Kidney (tissue), 14 donors: ENCODE measurements around the gene TMEM53. TPM values are rescaled to one million over a fixed set of nuclear protein-coding genes. Genes with fewer than 3 reads are reported as not detected.
A peak's percentile ranks its signal among the peaks of the same experiment; 100 is the strongest.
"Not testable (repeated sequence)": the region's sequence is repeated elsewhere in the genome, so short reads cannot be mapped to it uniquely, and the experiment has no call there.

Source experiments
- DNase-seq, 5 donors: peaks; one replicate each; pipeline ENCODE4 v3.0.0-alpha.2; 2013 to 2020
- FAIRE-seq: peaks from 2 replicates; lab custom pipeline; 2012; peaks lifted over from hg19 to GRCh38; lab: Jason Lieb, UNC
- H3K27ac ChIP-seq, 2 donors: one replicate each; pipeline ENCODE4 v1.7.0; 2013; ENCODE audit warnings: low read depth in 2 of 2, low read length in 2 of 2, inconsistent platforms in 1 of 2
- H3K27me3 ChIP-seq: one replicate; pipeline ENCODE4 v1.7.1; 2013; ENCODE audit warnings: low read length, inconsistent platforms; ENCODE audit not compliant: control insufficient read depth, insufficient read depth
- H3K36me3 ChIP-seq, 3 donors: one replicate each; pipeline versions ENCODE4 v1.7.0 to v1.7.1; 2013; ENCODE audit warnings: low read length in 3 of 3, control low read depth in 1 of 3, inconsistent platforms in 1 of 3; ENCODE audit not compliant: insufficient read depth in 3 of 3, control insufficient read depth in 2 of 3
- H3K4me1 ChIP-seq, 3 donors: one replicate each; pipeline versions ENCODE4 v1.7.0 to v1.7.1; 2013; ENCODE audit warnings: low read length in 3 of 3, inconsistent platforms in 1 of 3, low read depth in 1 of 3; ENCODE audit not compliant: control insufficient read depth in 2 of 3, insufficient read depth in 2 of 3
- H3K4me3 ChIP-seq, 3 donors: one replicate each; pipeline versions ENCODE4 v1.7.0 to v1.8.1; 2013; ENCODE audit warnings: low read length in 3 of 3, control low read depth in 1 of 3, inconsistent platforms in 1 of 3
- H3K9ac ChIP-seq, 3 donors: one replicate each; pipeline versions ENCODE4 v1.7.0 to v1.7.1; 2013; ENCODE audit warnings: low read length in 3 of 3, control low read depth in 1 of 3, inconsistent platforms in 1 of 3
- H3K9me3 ChIP-seq, 3 donors: one replicate each; pipeline versions ENCODE4 v1.7.0 to v1.7.1; 2013; ENCODE audit warnings: low read length in 3 of 3, control low read depth in 1 of 3, inconsistent platforms in 1 of 3; ENCODE audit not compliant: control insufficient read depth in 2 of 3, insufficient read depth in 1 of 3
- CTCF ChIP-seq: IDR thresholded peaks from 3 replicates; pipeline ENCODE4 v1.5.1; 2012; ENCODE audit warnings: mild to moderate bottlenecking, moderate library complexity, borderline replicate concordance; ENCODE audit not compliant: insufficient read depth; ENCODE audit errors: extremely low read depth
- intact Hi-C: fragments of 100-400 bp; cut with DNase I; formaldehyde crosslinking; loops from one replicate; pipeline ENCODE4 v1.11.1; 2022
- polyA plus RNA-seq: library from polyadenylated mRNA; stranded (reverse); fragments of 350-450 nt; fragmentation: Illumina TruSeq; extraction: RNeasy Lipid Tissue Mini Kit (QIAGEN cat#74804); gene quantifications from one replicate; pipeline ENCODE4 v1.2.3, GENCODE V29; 2014; ENCODE audit warnings: low read depth, low replicate concordance; ENCODE audit not compliant: insufficient read depth
- total RNA-seq: library from RNA; stranded (reverse); fragmentation: NEBNext Ultra II Directional; extraction: Animal tissue kit (Norgen Biotek cat#: 25700); gene quantifications from one replicate; pipeline ENCODE4 v1.2.1, GENCODE V29; 2021
- donor health status: control.
- donor health status: control.
- donor health status: control.
- donor health status: control.
- donor health status: control.
- donor health status: DM: yes; HTN: yes; CAD: no.
- donor health status: Normal renal cell carcinoma (clear cell type).

TMEM53 gene
- total and polyA plus RNA-seq, 2 donors from 2014 or later, result 16.4 to 45.0 TPM

GRCh38 chr1:44705470-44705869 is 31.2 kb upstream of the TMEM53 start:
- no peak for TF ChIP-seq CTCF
- Histone ChIP-seq H3K4me3 (no peak overlapping the region), H3K27ac (no peak overlapping the region), H3K4me1 (no peaks in the 10 kb centered on the region), H3K9me3 (no peaks in the 10 kb centered on the region), H3K36me3 (no peaks in the 10 kb centered on the region), H3K27me3 (no peaks in the 10 kb centered on the region), H3K9ac (no peak overlapping the region)
- intact Hi-C loops, result no loop called here
- FAIRE-seq (no peak), DNase-seq (no peak)

- H3K27me3 ChIP-seq, result no peaks in the 10 kb centered on the region
- FAIRE-seq (no peak), DNase-seq (peak in 3 of 5 donors; percentile 64 to 79 (median 78))
- H3K9ac ChIP-seq, result no peak overlapping the region
- intact Hi-C loops, result no loop called here
- H3K4me1 ChIP-seq, result no peaks in the 10 kb centered on the region
- no peaks in the 10 kb centered on the region for H3K9me3 ChIP-seq
- no peak overlapping the region for H3K4me3 ChIP-seq
- TF ChIP-seq CTCF, result no peak
- no peak overlapping the region for H3K27ac ChIP-seq
- no peaks in the 10 kb centered on the region for H3K36me3 ChIP-seq
Measured at GRCh38 chr1:44701141-44701573, 26.9 kb upstream of the TMEM53 start.

- no peak for TF ChIP-seq CTCF
- DNase-seq (peak in 2 of 5 donors; percentile 29 to 31), FAIRE-seq (no peak)
- Histone ChIP-seq H3K36me3 (no peaks in the 10 kb centered on the region), H3K27ac (no peak overlapping the region), H3K27me3 (no peaks in the 10 kb centered on the region), H3K9me3 (no peaks in the 10 kb centered on the region), H3K4me1 (no peaks in the 10 kb centered on the region), H3K4me3 (no peak overlapping the region), H3K9ac (no peak overlapping the region)
- intact Hi-C loops, result no loop called here
Measured at GRCh38 chr1:44700573-44700972, 26.3 kb upstream of the TMEM53 start.

GRCh38 chr1:44699375-44699774 is 25.1 kb upstream of the TMEM53 start:
- H3K9me3 ChIP-seq, result not testable (repeated sequence)

More at GRCh38 chr1:44699375-44699774, 25.1 kb upstream of the TMEM53 start:
- H3K27ac ChIP-seq, H3K4me3 ChIP-seq, H3K36me3 ChIP-seq, H3K4me1 ChIP-seq, intact Hi-C loops, H3K27me3 ChIP-seq, H3K9ac ChIP-seq, FAIRE-seq: not testable (repeated sequence)
- peak in 1 of 5 donors; percentile 5 for DNase-seq
